ENCODE measurements around the gene IL2.

Gene IL2

GRCh38 chr4:122434285-122434684 lies 22.2 kb downstream of the IL2 start:
- Histone ChIP-seq H3K79me2 (ENCODE audit: insufficient read depth, low read length) (no peaks in the 10 kb centered on the region), H3K9me3 (ENCODE audit: insufficient read depth, low read depth, low read length) (no peaks in the 10 kb centered on the region), H2AFZ (ENCODE audit: low read length) (no peak overlapping the region), H3K27me3 (ENCODE audit: insufficient read depth, low read length, poor library complexity, severe bottlenecking) (no peaks in the 10 kb centered on the region), H4K20me1 (ENCODE audit: insufficient read depth, low read length, poor library complexity, severe bottlenecking) (no peaks in the 10 kb centered on the region), H3K4me2 (ENCODE audit: low read depth, low read length, poor library complexity, severe bottlenecking) (peak overlapping the region; percentile 17), H3K9me2 (replicated peaks; ENCODE audit: low read depth, low read length) (no peaks in the 10 kb centered on the region), H3K36me3 (ENCODE audit: insufficient read depth, low read length) (no peaks in the 10 kb centered on the region), H3F3A (ENCODE audit: low read depth) (no peaks in the 10 kb centered on the region), H3K4me1 (ENCODE audit: insufficient read depth, low read length, poor library complexity, severe bottlenecking) (no peaks in the 10 kb centered on the region), H3K9ac (ENCODE audit: low read depth, low read length, poor library complexity, severe bottlenecking) (no peak overlapping the region), H3K4me3 (ENCODE audit: low read length, poor library complexity, severe bottlenecking) (no peak overlapping the region)
- TF ChIP-seq EZH2phosphoT487 (IDR thresholded peaks at IDR 0.05; ENCODE audit: borderline replicate concordance), result no peak
- TF ChIP-seq CTCF (conservative IDR thresholded peaks at IDR 0.05; ENCODE audit: low read length), result no peak

- no peaks in the 10 kb centered on the region for H3K9me3 ChIP-seq (ENCODE audit: insufficient read depth, low read depth, low read length)
- TF ChIP-seq CTCF (conservative IDR thresholded peaks at IDR 0.05; ENCODE audit: low read length) (no peak), EZH2phosphoT487 (IDR thresholded peaks at IDR 0.05; ENCODE audit: borderline replicate concordance) (no peak)
- no peaks in the 10 kb centered on the region for H3F3A ChIP-seq (ENCODE audit: low read depth)
- H3K4me2 ChIP-seq (ENCODE audit: low read depth, low read length, poor library complexity, severe bottlenecking), result no peak overlapping the region
- no peaks in the 10 kb centered on the region for H3K79me2 ChIP-seq (ENCODE audit: insufficient read depth, low read length)
- H2AFZ ChIP-seq (ENCODE audit: low read length), result no peak overlapping the region
- H3K9me2 ChIP-seq (replicated peaks; ENCODE audit: low read depth, low read length), result no peaks in the 10 kb centered on the region
- no peaks in the 10 kb centered on the region for H4K20me1 ChIP-seq (ENCODE audit: insufficient read depth, low read length, poor library complexity, severe bottlenecking)
- no peaks in the 10 kb centered on the region for H3K36me3 ChIP-seq (ENCODE audit: insufficient read depth, low read length)
- no peaks in the 10 kb centered on the region for H3K27me3 ChIP-seq (ENCODE audit: insufficient read depth, low read length, poor library complexity, severe bottlenecking)
- H3K4me1 ChIP-seq (ENCODE audit: insufficient read depth, low read length, poor library complexity, severe bottlenecking), result no peaks in the 10 kb centered on the region
- no peak overlapping the region for H3K9ac ChIP-seq (ENCODE audit: low read depth, low read length, poor library complexity, severe bottlenecking)
- H3K4me3 ChIP-seq (ENCODE audit: low read length, poor library complexity, severe bottlenecking), result no peak overlapping the region
These were observed 25.2 kb downstream of the IL2 start for GRCh38 chr4:122431351-122431750.

DNA sequence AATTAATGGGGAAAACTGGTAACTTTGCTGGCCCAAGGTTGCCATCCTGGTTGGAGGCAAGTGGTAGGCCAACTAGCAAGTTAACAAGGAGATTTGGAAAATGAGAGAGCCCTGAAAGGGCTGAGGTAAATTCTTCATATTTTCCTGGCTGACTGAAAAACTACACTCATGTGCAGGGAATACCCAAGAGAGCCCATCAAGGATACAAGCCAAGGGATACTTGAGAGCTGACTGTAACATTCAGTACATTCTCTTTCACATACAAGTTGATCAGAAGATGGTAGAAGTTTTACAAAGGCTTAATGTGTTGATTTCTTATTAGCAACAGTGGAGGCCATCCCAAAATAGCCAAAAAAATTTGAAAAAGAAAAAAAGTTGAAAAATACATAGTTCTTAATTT lies 33.3 kb downstream of the IL2 start:
- Histone ChIP-seq H3K9me3 (ENCODE audit: insufficient read depth, low read depth, low read length) (no peaks in the 10 kb centered on the region), H3K9ac (ENCODE audit: low read depth, low read length, poor library complexity, severe bottlenecking) (no peak overlapping the region), H3K27me3 (ENCODE audit: insufficient read depth, low read length, poor library complexity, severe bottlenecking) (no peaks in the 10 kb centered on the region), H3K4me2 (ENCODE audit: low read depth, low read length, poor library complexity, severe bottlenecking) (no peak overlapping the region), H4K20me1 (ENCODE audit: insufficient read depth, low read length, poor library complexity, severe bottlenecking) (no peaks in the 10 kb centered on the region), H3K4me1 (ENCODE audit: insufficient read depth, low read length, poor library complexity, severe bottlenecking) (no peaks in the 10 kb centered on the region), H3K9me2 (replicated peaks; ENCODE audit: low read depth, low read length) (no peaks in the 10 kb centered on the region), H3K79me2 (ENCODE audit: insufficient read depth, low read length) (no peaks in the 10 kb centered on the region), H2AFZ (ENCODE audit: low read length) (no peak overlapping the region), H3K4me3 (ENCODE audit: low read length, poor library complexity, severe bottlenecking) (no peak overlapping the region), H3F3A (ENCODE audit: low read depth) (no peaks in the 10 kb centered on the region), H3K36me3 (ENCODE audit: insufficient read depth, low read length) (no peaks in the 10 kb centered on the region)
- TF ChIP-seq CTCF (conservative IDR thresholded peaks at IDR 0.05; ENCODE audit: low read length) (no peak), EZH2phosphoT487 (IDR thresholded peaks at IDR 0.05; ENCODE audit: borderline replicate concordance) (no peak)

Data from Loucy (cell line).